Measurements from ENCODE around the gene SLC12A5.

SLC12A5 gene

DNA sequence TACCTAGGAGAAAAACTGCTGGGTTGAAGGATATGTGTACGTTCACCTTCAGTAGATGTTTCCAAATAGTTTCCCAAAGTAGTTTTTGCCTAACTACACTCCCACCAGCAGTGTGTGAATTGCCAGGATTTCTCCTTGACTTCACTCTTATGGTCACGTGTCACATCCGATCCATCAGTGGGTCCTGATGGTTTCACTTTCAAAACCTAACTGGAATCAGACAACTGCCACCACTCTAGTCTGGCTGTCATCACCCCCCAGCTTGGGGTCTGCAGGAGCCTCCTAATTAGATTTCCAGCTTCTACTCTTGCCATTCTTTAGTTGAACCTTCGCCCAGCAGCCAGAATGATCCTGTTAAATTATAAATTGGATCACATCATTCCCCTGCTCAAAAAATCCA is 8.5 kb upstream of the SLC12A5 start:
- Histone ChIP-seq H3K4me1 (ENCODE audit: insufficient read depth, low read length) (peaks cover 4% of the 10 kb centered on the region; the same call in 1 of the 2 replicates), H3K36me3 (ENCODE audit: insufficient read depth, low read depth, low read length) (no peaks in the 10 kb centered on the region), H3K9me3 (ENCODE audit: insufficient read depth, low read depth, low read length) (no peaks in the 10 kb centered on the region), H3K9ac (ENCODE audit: low read depth, low read length) (no peak overlapping the region), H3K4me3 (ENCODE audit: low read length) (0 out of 2 replicates have a peak overlapping the region, but pooled peaks have one; percentile 79), H3K27ac (ENCODE audit: low read length) (no peak overlapping the region), H3K27me3 (ENCODE audit: insufficient read depth, low read length) (peaks cover 33% of the 10 kb centered on the region)

DNA sequence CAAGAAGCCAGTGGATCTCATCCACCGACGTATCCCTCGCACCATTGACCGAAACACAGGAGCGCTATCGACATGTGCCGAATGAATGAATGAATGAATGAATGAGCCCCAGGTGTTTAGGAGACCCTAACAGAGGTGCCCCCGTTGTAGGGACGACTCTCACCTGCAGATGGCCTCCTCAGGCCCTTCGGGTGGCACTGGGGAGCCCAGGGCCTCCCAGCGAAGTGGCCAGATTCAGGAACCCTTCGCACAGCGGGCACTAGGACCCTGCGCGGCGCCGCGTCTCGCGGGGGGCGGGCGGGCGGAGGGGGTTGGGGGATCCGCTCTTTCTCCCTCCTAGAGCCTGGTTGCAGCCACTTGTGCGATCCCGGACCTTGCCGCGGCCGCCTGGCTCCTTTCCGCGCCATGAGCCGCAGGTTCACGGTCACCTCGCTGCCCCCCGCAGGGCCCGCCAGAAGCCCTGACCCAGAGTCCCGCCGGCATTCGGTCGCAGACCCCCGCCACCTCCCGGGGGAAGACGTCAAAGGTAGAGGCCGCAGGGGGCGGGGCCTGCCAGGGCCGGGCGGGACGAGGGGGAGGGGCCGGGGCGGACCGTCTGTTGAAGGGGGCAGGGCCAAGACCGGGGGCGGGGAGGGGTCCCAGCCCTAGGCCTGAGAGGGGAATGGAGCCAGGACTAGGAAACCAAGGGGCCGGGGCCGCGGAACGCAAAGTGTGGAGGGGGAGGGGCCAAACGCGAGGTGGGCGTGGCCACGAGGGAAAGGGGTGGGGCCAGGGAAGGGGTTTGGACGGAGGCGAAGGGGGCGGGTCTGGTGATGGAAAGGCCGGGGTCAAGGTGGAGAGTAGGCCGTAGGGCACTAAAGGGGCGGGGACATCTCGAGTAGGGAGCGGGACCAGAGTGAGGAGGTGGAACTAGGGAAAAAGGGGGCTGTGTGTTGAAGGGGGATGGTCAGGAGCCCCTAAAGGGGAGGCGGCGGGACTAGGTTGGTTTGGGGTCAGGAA is 7.4 kb upstream of the SLC12A5 start:
- H3K9me3 ChIP-seq (ENCODE audit: insufficient read depth, low read depth, low read length): no peaks in the 10 kb centered on the region
- peaks cover 4% of the 10 kb centered on the region; the same call in 1 of the 2 replicates for H3K4me1 ChIP-seq (ENCODE audit: insufficient read depth, low read length)
- H3K36me3 ChIP-seq (ENCODE audit: insufficient read depth, low read depth, low read length): no peaks in the 10 kb centered on the region
- H3K4me3 ChIP-seq (ENCODE audit: low read length): peak overlapping the region; percentile 79
- peak overlapping the region; percentile 67; the same call in 1 of the 2 replicates for H3K9ac ChIP-seq (ENCODE audit: low read depth, low read length)
- peaks cover 44% of the 10 kb centered on the region for H3K27me3 ChIP-seq (ENCODE audit: insufficient read depth, low read length)
- H3K27ac ChIP-seq (ENCODE audit: low read length): no peak overlapping the region

DNA sequence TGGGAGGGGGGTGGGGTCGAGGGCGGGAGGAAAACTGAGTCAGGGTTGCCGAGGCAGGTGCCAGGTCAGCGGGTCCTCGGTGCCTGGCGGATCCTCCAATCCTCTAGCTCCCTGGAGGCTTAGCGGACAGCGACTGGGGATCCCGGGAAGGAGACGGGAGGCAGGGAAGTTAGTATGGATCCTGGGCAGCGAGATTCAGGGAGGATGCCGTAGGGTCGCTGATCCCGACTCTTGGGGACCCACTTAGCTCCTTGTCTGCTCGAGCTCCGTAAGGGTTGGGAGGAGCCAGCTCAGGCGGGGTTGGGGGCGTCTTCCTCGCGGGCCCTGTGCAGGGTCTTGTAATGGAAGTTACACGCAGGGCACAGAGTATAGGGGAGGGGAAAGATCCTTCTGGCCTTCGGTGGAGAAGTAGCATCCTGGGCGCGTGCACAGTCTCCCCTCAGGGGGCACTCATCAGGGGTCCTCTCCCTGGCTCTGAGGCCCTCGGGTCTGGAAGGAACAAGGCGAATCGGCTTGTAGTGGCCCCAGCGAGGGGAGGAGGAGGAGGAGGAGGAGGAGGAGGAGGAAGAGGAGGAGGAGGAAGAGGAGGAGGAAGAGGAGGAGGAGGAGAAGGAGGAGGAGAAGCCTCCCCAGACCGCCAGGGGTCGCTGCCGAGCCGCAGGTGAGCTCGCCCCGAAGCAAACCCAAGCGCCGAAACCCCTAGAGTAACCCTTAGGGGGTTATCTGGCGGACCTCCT is 6.4 kb upstream of the SLC12A5 start:
- Histone ChIP-seq H3K9ac (ENCODE audit: low read depth, low read length) (no peak overlapping the region), H3K9me3 (ENCODE audit: insufficient read depth, low read depth, low read length) (no peaks in the 10 kb centered on the region), H3K27me3 (ENCODE audit: insufficient read depth, low read length) (peaks cover 54% of the 10 kb centered on the region), H3K36me3 (ENCODE audit: insufficient read depth, low read depth, low read length) (no peaks in the 10 kb centered on the region), H3K27ac (ENCODE audit: low read length) (no peak overlapping the region), H3K4me1 (ENCODE audit: insufficient read depth, low read length) (peaks cover 4% of the 10 kb centered on the region; the same call in 1 of the 2 replicates), H3K4me3 (ENCODE audit: low read length) (peak overlapping the region; percentile 79)

DNA sequence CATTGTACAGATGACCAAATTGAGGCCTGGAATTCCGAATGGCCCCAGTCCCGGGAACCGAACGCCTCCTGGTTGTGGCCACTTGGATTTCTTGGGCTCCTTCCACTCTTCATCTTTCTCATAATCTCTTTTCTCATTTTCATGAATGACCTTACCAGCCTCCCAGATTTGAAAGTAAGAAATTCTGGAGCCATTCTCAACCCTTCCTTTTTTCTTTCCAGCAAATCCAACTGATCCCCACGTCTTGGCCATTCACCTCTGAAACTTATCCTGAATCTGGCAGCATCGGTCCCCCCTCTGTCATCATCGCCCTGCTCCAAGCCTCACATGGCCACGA is 5.9 kb upstream of the SLC12A5 start:
- Histone ChIP-seq H3K9me3 (ENCODE audit: insufficient read depth, low read depth, low read length) (no peaks in the 10 kb centered on the region), H3K27ac (ENCODE audit: low read length) (no peak overlapping the region), H3K27me3 (ENCODE audit: insufficient read depth, low read length) (peaks cover 59% of the 10 kb centered on the region), H3K9ac (ENCODE audit: low read depth, low read length) (no peak overlapping the region), H3K36me3 (ENCODE audit: insufficient read depth, low read depth, low read length) (no peaks in the 10 kb centered on the region), H3K4me1 (ENCODE audit: insufficient read depth, low read length) (peaks cover 4% of the 10 kb centered on the region; the same call in 1 of the 2 replicates), H3K4me3 (ENCODE audit: low read length) (no peak overlapping the region)

DNA sequence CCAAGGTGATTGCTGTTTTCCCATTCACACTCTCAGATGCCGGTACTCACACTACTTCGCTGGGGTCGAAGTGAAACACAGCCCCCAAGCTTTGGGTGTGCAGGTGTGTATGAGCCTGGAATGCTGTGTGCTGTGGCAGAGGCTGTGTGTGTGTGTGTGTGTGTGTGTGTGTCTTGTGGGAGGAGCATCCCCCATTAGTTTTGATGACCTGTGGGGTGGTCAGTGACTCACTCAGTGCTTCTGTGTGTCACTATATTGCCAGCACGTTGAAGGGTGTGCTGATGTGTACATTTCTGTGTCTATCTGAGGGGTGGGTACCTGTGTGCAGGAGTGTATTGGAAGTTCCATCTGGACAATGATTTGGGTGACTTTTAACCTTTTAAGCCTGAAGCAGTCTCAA is 5.0 kb upstream of the SLC12A5 start:
- Histone ChIP-seq H3K27me3 (ENCODE audit: insufficient read depth, low read length) (peaks cover 68% of the 10 kb centered on the region), H3K9ac (ENCODE audit: low read depth, low read length) (no peak overlapping the region), H3K4me1 (ENCODE audit: insufficient read depth, low read length) (peaks cover 4% of the 10 kb centered on the region; the same call in 1 of the 2 replicates), H3K4me3 (ENCODE audit: low read length) (no peak overlapping the region), H3K9me3 (ENCODE audit: insufficient read depth, low read depth, low read length) (no peaks in the 10 kb centered on the region), H3K36me3 (ENCODE audit: insufficient read depth, low read depth, low read length) (no peaks in the 10 kb centered on the region), H3K27ac (ENCODE audit: low read length) (no peak overlapping the region)

DNA sequence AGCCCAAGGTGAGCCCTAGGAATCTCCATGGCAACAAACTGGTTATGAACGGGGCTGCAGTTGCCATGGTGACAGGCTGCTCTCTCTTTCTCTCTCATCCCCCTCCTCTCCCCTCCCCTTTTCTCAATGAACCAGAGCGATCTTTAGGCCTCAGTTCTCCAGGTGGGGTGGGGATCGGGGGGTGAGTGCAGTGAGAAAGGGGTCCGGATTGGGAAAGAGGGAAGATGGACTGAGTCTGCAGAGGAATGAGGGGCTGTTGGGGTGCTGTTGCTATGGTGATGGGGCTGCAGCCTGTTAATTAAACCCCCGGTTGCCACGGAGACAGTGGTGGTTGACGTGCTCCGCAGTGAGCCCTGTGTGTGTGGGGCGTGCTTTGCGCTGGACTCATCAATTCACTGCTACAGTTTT is 3.6 kb upstream of the SLC12A5 start:
- no peaks in the 10 kb centered on the region for H3K36me3 ChIP-seq (ENCODE audit: insufficient read depth, low read depth, low read length)
- H3K27me3 ChIP-seq (ENCODE audit: insufficient read depth, low read length): peaks cover 82% of the 10 kb centered on the region

DNA sequence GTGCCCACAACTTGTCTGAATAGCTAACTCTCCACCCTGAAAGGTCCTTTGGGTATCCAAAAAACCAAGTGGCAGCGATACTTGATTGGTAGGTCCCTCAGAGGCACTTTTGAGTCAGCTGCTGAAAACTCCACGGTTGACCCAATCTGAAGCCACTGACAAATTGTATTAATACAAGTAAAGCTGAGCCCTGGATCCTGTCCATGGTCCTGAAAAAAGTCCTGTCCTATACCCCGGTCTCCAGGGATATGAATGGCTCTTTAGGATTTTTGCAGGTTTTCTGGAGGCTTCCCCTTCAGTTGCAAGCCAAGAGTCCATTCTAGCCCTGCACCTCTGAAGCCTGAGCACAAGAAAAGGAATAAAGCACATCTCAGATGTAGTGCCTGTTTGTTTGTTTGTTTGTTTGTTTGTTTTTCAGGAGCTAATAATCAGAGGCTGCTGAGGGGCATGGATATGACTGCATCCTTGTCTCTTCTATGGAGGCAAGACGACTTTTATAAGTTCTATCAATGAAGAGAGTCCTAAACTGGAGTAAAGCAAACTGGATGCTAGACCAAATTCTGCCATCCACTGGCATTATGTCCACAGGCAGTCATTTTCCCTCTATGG is 1.7 kb upstream of the SLC12A5 start:
- Histone ChIP-seq H3K4me1 (ENCODE audit: insufficient read depth, low read length) (peaks cover 8% of the 10 kb centered on the region; the same call in 1 of the 2 replicates), H3K27ac (ENCODE audit: low read length) (no peak overlapping the region), H3K9ac (ENCODE audit: low read depth, low read length) (no peak overlapping the region), H3K9me3 (ENCODE audit: insufficient read depth, low read depth, low read length) (no peaks in the 10 kb centered on the region), H3K36me3 (ENCODE audit: insufficient read depth, low read depth, low read length) (no peaks in the 10 kb centered on the region), H3K27me3 (ENCODE audit: insufficient read depth, low read length) (peaks cover 95% of the 10 kb centered on the region), H3K4me3 (ENCODE audit: low read length) (no peak overlapping the region)

More for the DNA sequence above, 3.6 kb upstream of the SLC12A5 start:
- H3K27ac ChIP-seq (ENCODE audit: low read length): no peak overlapping the region
- no peaks in the 10 kb centered on the region for H3K9me3 ChIP-seq (ENCODE audit: insufficient read depth, low read depth, low read length)
- no peak overlapping the region for H3K4me3 ChIP-seq (ENCODE audit: low read length)
- H3K4me1 ChIP-seq (ENCODE audit: insufficient read depth, low read length): peaks cover 4% of the 10 kb centered on the region; the same call in 1 of the 2 replicates
- H3K9ac ChIP-seq (ENCODE audit: low read depth, low read length): no peak overlapping the region

DNA sequence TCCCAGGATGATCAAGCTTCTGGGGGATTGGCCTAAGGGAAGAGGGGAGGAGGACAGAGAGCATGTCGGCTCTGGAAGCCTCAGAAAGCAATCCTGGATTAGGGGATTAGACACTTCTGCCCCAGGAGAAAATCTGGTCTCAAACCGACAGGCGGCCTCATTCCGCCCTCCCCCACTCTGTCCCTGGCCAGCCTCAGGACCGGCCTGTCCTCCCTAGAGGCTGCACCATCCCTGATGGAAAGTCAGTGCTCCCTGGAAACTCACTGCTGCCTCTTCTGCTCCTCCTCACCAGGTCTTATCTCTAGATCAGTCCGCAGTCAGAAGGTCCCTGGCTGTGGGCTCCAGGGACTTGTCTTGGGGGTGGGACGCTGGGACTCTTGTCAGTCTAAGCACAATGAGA is 905 bp upstream of the SLC12A5 start:
- Histone ChIP-seq H3K27me3 (ENCODE audit: insufficient read depth, low read length) (peaks cover 100% of the 10 kb centered on the region), H3K4me3 (ENCODE audit: low read length) (no peak overlapping the region), H3K9ac (ENCODE audit: low read depth, low read length) (no peak overlapping the region), H3K27ac (ENCODE audit: low read length) (no peak overlapping the region), H3K9me3 (ENCODE audit: insufficient read depth, low read depth, low read length) (no peaks in the 10 kb centered on the region), H3K36me3 (ENCODE audit: insufficient read depth, low read depth, low read length) (no peaks in the 10 kb centered on the region), H3K4me1 (ENCODE audit: insufficient read depth, low read length) (peaks cover 8% of the 10 kb centered on the region; the same call in 1 of the 2 replicates)

DNA sequence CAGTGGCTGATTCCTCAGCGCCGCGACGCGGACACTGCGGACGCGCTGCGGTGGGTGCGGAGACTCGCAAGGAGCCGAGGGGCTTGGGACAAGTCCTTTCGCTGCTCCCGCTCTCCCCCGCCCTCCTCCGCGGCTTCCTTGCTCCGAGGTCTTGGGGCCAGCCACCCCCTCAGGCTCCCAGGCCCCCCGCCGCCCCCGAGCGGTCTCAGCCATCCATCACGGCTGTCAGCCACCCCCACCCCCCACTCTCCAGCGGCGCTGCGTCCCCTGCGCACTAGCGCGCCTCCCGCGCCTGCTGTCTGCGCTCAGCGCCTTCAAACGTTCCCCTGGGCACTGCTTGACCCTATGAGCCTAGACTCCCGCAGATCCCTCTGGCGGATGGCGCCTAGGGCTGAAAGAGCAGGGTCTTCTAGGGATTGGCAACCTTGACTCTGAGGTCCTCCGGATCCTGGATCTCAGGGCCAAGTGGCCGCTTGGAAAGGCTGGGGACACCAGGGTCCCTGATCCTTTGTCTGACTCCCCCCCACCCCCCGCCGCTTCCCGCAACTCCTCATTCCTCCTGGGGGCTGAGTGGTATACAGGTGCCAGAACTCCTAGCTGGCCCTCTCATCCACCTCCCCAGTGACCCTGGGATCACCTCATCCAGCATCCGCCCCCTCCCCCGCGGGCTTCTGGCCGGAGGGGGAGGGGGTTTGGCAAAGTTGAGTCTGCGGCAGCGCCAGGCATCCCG is 1.4 kb downstream of the SLC12A5 start:
- no peak overlapping the region for H3K9ac ChIP-seq (ENCODE audit: low read depth, low read length)
- H3K4me1 ChIP-seq (ENCODE audit: insufficient read depth, low read length): peaks cover 8% of the 10 kb centered on the region; the same call in 1 of the 2 replicates
- peaks cover 100% of the 10 kb centered on the region for H3K27me3 ChIP-seq (ENCODE audit: insufficient read depth, low read length)
- H3K36me3 ChIP-seq (ENCODE audit: insufficient read depth, low read depth, low read length): no peaks in the 10 kb centered on the region
- H3K27ac ChIP-seq (ENCODE audit: low read length): no peak overlapping the region
- H3K4me3 ChIP-seq (ENCODE audit: low read length): no peak overlapping the region
- no peaks in the 10 kb centered on the region for H3K9me3 ChIP-seq (ENCODE audit: insufficient read depth, low read depth, low read length)

DNA sequence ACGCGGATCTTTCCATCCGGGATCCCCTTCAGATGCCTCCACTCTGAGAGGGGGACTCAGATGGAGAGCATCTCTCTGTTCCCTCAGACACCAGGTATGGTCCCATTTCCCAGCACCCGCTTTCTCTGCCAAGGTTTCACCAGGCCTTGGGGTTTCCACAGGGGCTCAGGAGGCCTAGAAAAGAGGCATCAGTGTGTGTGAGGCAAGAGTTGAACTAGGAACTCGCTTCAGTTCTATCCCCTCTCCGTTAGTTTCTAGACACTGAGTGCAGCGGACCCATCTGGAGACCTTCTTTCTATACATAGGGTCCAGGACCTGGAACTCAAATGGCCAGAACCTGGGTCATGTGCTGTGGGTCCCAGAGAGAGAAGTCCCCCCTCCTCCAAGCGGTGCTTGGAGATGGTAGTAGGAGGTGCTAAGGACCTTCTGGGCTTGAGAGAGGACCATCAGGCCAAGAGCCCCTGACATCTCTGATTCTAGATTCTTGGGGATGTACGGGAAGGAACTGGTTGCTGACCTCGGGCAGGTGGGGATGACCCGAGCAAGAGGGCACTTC is 2.1 kb downstream of the SLC12A5 start:
- H3K27ac ChIP-seq (ENCODE audit: low read length): no peak overlapping the region
- no peak overlapping the region for H3K9ac ChIP-seq (ENCODE audit: low read depth, low read length)
- H3K9me3 ChIP-seq (ENCODE audit: insufficient read depth, low read depth, low read length): no peaks in the 10 kb centered on the region
- peaks cover 100% of the 10 kb centered on the region for H3K27me3 ChIP-seq (ENCODE audit: insufficient read depth, low read length)
- H3K4me3 ChIP-seq (ENCODE audit: low read length): peak overlapping the region; percentile 80
- peaks cover 8% of the 10 kb centered on the region; the same call in 1 of the 2 replicates for H3K4me1 ChIP-seq (ENCODE audit: insufficient read depth, low read length)
- H3K36me3 ChIP-seq (ENCODE audit: insufficient read depth, low read depth, low read length): no peaks in the 10 kb centered on the region

Data from iPS-20b (cell line).